CD4-positive, alpha-beta T cell treated with Interleukin-6 at 100 ng/mL for 8 hours (primary cell): ENCODE results near the gene TERB2.
"Not testable (repeated sequence)": the region's sequence is repeated elsewhere in the genome, so short reads cannot be mapped to it uniquely, and the experiment has no call there.

Experiments used
- DNase-seq: peaks from one replicate; pipeline ENCODE4 v3.0.0-alpha.2; 2020; ENCODE audit warnings: mixed read lengths, low spot score

TERB2 gene, protein sequence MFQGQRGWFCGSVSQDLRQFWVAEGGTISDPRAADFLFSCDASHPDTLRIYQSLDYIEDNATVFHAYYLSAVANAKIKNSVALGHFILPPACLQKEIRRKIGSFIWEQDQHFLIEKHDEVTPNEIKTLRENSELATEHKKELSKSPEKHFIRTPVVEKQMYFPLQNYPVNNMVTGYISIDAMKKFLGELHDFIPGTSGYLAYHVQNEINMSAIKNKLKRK

DNA sequence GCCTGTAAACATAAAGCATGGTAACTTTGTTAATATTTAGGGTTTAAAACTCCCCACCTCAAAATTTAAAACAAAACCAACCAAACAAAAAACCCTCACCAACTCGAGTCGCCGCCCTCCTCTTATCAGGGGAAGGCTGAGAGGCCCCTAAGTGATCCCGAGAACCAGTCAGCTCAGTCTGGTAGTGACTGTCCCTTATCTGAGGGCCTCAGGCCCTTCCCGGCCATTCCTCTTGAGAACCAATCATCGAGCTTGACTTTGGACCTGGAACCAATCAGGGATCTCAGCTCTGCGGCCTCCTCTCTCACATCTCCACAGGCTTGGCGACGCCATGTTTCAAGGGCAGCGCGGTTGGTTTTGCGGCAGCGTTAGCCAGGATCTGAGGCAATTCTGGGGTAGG, at the start of gene TERB2:
TERB2 (plus strand) TSS at position 300 of the 400 bp plus-strand sequence; CDS start at position 332, 32 bp downstream.
- no peak for DNase-seq

DNA sequence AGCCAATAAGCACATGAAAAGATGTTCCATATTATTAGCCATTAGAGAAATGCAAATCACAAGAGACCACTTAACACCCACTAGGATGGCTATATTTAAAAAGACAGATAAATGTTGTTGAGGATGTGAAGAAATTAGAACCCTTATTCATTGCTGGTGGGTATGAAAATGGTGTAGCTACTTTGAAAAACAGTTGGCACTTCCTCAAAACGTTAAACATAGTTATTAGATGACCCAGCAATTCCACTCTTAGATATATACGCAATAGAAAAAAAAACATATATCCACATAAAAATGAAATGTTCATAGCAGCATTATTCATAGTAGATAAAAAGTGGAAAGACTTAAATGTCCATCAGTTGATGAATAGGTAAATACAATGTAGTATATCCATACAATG, 47.1 kb upstream of the TERB2 start:
- DNase-seq = no peak

DNA sequence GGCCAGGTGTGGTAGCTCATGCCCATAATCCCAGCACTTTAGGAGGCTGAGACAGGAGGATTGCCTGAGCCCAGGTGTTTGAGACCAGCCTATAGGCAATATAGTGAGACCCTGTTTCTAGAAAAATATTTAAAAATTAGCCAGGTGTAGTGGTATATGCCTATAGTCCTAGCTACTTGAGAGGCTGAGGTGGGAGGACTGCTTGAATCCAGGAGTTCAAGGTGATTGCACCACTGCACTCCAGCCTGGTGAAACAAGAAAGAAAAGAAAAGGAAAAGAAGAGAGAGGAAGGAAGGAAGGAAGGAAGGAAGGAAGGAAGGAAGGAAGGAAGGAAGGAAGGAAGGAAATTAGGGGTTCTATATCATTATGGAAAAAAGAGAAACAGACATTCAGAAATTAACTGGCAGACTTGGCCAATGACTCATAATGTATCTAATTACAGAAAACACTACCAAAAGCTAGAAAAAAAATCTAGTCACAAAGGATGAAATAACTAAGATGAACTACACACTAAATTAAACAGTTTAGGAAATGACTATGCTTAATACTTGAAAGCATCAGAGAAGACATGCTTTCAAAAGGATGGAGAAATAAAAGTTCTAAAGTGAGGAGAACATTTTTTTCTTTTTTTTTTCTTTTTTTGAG, 45.4 kb upstream of the TERB2 start:
- no peak for DNase-seq

DNA sequence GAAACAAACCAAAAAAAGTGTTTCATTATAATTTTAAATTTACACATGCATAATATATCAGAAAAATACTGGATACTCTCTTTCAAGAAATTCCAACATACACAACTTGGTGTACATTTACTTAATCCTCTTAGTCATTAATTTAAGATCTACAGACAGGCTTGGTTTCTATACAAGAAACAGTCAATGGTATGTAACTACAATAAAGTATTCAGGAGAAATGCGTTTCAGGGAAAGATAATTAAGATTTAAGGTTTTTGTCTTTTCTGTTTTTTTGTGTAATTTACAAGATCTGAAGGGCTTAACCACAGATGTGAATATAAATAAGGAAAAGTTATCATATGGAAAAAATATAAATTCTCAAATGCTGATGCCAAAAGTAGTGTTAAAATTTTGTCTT, 44.3 kb upstream of the TERB2 start:
- not testable (repeated sequence) for DNase-seq

DNA sequence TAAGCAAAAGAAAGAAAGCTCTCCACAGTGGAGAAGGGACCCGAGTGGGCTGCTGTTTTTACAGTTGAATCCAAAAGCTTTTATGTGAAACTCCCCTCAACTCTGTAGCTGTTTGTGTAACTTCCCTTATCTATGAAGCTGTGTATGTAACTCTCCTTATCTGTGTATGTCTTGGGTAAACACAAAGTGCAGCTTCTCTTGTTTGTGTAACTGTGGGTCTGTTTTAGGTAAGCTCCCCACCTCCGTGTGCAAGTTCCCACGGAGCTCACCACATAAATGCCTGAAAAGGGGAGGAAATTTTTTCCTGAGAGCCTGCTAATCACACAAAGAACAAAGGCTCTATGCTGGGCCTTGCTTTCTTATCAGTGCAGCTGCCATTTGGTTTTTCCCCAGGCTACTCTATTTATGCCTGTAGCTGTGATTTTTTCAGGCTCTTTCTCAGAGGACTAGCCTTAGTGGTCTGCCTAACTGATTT, 43.5 kb upstream of the TERB2 start:
- DNase-seq = not testable (repeated sequence)

DNA sequence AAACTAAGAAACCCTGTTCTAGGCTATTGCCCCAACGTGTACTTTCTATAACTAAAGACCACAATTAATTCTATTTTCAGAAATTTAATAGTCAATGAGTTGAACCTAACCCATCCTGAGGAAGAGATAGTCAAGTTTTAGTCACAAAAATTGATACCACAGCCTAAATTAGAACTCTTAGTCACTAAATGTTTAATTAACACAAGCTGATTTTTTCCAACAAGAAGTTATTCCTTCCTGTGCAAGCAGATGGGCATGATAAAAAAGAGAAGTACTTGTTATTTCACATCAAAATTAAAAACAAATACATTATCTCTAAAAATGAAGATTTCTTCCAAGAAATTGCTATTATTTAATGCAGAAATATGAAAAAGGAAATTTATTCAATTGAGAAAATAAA, 38.4 kb upstream of the TERB2 start:
- no peak for DNase-seq

DNA sequence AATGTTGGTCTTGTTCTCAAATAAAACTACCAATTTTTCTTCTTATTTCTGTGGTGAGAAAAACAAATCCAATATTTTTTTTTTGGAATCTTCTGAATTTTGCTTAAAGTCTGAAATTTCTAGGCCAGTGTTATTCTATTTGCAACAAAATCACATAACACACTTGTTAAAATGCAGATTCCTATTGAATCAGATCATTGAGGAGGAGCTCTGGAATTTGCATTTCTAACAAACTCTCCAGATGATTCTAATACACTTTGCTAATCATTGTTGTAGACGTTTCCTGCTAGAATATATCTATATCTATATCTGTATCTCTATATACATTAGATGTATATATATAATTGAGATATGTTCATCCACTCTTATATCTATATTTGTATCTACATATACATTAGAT, 27.8 kb upstream of the TERB2 start:
- DNase-seq = not testable (repeated sequence)

DNA sequence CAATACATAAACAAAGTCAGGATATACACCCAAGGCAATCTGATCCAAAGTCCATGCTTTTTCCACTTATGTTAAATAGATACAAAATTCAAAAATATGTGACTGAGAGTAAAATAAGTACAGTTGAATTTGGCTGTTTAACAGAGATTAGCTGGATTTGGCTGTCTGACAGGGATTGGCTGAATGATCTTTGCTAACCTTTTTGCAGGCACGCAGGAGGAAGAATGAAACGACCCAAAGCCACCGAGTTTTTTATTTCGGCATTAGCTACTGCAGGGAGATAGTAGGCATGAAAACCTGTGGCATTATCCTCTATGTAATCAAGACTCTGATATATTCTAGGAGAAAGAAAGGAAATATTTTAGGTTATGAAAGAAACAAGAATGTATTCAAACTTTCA, 26.2 kb upstream of the TERB2 start:
- DNase-seq = not testable (repeated sequence)

DNA sequence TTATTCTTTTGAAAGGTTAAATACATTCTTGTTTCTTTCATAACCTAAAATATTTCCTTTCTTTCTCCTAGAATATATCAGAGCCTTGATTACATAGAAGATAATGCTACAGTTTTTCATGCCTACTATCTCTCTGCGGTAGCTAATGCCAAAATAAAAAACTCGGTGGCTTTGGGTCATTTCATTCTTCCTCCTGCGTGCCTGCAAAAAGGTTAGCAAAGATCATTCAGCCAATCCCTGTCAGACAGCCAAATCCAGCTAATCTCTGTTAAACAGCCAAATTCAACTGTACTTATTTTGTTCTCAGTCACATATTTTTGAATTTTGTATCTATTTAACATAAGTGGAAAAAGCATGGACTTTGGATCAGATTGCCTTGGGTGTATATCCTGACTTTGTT, 1.8 kb downstream of the TERB2 start:
- DNase-seq = not testable (repeated sequence)

DNA sequence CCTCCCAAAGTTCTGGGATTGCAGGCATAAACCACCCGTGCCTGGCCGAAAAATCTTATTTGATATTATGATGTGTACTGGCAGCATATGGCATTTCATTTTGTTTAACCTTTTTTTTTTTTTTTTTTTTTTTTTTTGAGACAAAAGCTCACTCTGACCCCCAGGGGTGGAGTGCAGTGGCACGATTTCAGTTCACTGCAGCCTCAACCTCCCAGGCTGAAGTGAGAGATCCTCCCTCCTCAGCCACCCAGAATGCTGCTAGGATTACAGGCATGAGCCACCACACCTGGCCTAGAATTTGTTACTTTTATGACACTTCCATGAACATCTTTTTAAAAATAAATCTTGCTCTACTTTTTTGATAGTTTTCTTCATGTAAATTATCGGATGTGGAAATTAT, 12.0 kb downstream of the TERB2 start:
- DNase-seq = no peak

DNA sequence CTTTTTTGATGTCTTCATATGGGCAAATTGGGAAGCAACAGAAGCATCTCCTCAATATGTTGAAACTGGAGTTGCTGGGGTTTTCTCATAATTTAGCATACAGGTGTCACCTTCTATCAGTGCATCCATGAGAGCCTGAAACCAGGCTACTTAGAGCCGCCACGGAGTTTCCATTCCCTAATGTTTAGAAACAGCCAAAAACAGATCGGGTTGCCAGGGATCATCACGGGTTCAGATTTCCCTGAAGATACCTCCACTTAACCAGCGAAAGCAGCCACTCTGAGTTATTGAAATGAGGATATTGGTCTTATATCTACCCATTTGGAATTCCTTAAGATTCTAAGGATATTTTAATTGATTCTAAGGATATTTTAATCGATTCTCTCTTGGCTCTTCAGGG, 14.5 kb downstream of the TERB2 start:
- no peak for DNase-seq

DNA sequence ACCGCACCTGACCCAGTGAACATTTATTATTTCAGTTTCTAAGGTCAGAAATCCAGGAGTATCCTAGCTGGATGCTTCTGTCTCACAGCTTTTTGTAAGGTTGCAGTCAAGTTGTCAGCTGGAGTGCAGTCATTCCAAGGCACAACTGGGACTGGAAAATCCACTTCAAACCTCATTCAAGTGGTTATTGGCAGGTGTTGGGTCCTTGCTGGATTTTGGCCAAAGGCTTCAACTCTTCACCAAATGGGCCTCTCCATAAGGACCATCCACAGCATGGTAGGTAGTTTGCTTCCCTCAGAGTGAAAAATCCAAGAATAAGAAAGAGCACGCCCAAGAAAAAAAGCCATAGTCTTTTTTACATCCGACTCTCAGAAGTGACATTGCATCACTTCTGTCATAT, 19.7 kb downstream of the TERB2 start:
- DNase-seq = not testable (repeated sequence)

DNA sequence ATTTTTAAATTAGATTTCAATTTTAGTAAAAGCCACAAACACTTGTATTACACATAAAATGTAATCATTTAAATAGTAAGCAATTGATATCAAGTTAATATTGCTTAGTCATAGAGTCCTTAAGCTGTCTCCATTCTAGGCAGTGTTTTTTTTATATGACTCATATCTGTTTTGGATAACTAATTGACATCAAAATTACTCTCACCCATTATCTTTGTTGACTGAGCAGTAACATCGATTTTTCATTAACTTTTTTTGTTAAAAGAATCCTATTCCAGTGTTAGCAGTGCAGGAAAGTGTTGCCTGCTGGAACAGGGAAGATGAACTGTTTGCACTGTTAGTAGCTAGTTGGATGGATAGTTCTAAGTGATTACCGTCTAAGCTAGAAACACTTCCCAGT, 21.3 kb downstream of the TERB2 start:
- not testable (repeated sequence) for DNase-seq

DNA sequence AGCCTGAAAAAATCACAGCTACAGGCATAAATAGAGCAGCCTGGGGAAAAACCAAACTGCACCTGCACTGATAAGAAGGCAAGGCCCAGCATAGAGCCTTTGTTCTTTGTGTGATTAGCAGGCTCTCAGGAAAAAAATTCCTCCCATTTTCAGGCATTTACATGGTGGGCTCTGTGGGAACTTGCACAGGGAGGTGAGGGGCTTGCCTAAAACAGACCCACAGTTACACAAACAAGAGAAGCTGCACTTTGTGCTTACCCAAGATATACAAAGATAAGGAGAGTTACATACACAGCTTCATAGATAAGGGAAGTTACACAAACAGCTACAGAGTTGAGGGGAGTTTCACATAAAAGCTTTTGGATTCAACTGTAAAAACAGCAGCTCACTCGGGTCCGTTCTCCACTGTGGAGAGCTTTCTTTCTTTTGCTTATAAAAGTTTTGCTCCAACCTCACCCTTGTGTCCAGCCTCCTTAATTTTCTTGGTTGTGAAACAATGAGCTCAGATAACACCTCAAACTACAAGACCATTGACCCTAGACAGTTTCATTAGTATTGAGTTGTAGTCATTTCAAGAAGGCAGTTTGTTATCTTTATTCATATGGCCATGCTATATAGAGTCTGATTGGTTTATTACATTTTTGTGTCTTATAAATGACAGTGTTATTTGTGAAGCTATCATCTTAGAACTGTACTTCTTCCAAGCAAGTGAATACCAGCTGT, 23.3 kb downstream of the TERB2 start:
- DNase-seq = not testable (repeated sequence)

DNA sequence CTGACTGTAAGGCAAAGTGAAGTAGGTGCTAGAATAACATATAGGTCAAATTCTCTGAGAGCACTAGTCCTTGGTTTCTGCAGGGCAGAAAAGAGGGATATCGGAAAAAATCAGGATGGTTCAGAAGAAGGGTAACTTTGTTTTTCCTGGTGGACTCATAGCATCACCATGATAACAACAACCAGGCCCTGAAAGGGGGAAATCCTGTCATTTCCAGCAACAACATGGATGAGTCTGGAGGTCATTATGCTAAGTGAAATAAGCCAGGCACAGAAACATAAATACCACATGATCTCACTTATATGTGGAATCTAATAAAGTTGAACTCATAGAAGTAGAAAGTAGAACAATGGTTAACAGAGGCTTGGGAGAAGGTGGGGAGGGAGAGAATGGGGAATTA, 27.7 kb downstream of the TERB2 start:
- DNase-seq = not testable (repeated sequence)

DNA sequence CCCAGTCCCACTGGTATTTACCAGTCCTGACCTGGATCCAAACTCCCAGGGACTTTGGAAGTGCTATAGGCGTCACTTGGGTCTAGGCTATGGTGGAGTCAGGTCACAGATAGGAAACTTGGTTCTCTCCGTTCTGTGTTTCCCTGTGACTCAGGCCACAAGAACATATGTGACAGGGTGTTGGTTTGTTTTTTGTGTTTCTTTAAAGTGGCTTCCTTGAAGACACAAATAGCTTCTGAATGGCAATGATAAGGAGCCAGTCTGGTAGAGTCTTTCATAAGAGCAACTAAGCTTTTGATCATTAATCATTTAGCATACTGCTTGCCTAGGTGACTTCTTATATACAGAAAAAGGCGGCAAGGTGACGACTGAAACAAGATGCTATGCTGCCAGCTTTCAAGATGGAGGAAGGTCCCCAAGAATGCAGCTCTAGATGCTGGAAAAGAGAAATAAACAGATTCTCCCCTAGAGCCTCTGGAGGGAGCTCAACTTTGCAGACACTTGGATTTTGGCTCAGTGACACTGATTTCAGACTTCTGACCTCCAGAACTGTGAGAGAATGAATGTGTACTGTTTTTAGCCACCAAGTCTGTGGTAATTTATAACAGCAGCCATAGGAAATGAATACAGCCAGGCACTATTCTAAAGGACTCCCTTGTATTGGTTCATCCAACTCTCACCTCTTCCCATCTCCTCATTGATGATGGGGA, 30.0 kb downstream of the TERB2 start:
- DNase-seq = not testable (repeated sequence)

DNA sequence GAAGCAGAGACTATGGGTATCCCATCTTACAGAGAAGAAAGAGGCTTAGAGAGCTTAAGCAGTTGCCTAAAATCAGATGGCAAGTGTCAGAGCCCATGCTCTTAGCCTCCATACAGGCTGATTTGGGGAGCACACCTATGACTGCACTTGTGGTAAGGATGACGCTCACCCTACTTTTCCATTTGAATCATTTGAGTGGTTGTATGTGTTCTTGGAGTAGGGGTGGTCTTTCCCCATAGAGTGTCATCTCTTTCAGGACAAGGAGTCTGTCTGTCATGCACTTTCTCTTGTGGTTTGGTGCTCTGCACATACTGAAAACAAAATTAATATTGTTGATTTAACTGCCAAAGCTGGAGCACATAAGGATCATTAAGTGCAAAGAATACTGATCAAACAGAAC, 31.2 kb downstream of the TERB2 start:
- DNase-seq = not testable (repeated sequence)

DNA sequence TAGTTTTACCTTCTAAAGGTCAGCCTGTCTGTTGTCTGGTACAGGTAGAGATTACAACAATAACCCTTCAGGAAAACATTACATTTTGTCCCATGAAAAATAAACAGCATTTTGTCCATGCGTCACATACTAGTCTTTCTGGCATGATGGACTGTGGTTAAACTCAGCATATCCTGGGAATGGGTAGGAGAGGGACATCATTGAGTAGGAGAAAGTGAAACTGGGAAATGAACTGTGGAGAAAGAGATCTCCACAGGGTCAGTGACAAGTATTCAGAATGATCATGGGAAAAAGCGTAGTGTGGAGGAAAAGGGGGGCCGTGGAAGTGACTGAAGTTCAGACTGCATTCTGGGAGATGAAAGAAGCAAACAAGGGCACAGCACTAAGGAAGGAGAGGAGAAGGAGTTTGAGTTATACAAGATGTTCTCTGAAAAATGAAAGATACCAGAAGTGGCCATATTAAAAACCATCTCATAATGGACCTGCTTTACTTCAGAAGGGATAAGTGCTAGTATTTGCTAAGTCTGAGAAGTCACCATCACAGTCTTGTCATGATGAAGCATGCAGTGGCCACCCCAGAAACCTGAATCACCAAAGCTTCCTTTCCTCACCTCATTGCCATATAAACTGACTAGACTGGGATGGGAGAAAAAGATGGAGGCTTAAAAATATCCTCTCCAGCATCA, 31.8 kb downstream of the TERB2 start:
- not testable (repeated sequence) for DNase-seq

DNA sequence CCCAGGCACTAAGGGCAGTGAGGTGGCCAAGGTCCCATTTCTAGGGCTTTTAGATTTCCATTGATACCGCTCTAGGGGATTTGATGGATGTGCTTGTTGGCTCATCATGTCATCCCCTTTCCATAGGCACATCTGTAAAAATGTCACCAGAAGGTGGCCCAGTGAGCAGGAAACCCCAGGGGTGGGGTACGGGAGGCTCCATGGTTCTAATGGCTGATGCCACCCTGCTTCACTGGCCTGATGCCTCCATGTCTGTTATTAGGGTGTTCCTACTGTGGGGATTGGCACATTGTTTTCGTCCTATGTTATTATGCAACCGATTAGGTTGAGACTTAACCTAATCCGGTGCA, 32.4 kb downstream of the TERB2 start:
- DNase-seq = not testable (repeated sequence)

DNA sequence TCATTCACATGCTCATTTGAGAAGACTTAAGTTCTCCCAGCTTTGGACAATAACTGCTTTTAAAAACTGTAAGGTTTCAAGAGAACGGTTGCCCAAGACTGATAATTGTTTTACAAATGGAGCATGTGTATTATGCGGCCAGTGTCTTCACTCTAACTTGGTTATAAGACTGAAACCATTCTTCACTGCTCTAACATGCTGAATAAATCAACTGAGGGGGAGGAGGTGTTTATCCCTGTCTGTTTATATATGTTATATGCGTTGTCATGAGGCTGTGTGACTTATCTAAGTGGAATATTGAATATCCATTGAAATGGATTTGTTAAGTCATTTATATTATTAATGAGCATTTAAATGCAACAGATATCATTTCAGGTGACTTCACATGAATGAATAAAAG, 41.1 kb downstream of the TERB2 start:
- DNase-seq = not testable (repeated sequence)

DNA sequence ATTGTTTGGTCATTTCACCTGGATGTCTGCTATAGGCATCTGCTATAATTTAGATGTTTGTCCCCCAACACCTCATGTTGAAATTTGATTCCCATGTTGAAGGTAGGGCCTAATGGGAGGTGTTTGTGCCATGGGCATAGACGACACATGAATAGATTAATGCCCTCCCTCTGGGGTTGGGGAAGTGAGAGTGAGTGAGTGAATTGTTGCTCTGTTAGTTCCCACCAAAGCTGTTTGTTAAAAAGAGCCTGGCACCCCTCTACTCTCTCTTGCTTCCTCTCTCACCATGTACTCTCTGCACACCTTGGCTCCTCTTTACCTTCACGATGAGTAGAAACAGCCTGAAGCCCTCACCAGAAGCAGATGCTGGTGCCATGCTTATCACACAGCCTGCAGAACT, 42.6 kb downstream of the TERB2 start:
- DNase-seq = no peak

DNA sequence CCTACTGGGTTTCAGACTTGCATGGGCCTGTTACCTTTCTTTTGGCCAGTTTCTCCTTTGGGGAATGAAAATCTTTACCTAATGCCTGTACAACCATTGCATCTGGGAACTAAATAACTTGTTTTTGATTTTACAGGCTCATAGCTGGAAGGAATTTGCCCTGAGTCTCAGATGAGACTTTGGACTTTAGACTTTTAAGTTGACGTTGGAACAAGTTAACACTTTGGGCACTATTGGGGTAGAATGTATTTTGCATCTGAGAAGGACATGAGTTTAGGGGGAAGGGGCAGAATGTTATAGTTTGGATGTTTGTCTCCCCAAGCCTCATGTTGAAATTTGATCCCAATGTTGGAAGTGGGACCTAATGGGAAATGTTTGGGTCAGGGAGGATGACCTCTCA, 44.7 kb downstream of the TERB2 start:
- DNase-seq = not testable (repeated sequence)
